Liver (tissue), 9 donors: ENCODE data around the gene SPTBN1. TPM values are rescaled to one million over a fixed set of nuclear protein-coding genes. Genes with fewer than 3 reads are reported as not detected.

Source experiments
- DNase-seq: peaks from one replicate; pipeline ENCODE4 v3.0.0-alpha.2; 2017; ENCODE audit warnings: low spot score
- H3K27ac ChIP-seq, 2 donors: one replicate each; pipeline ENCODE4 v1.7.0; 2013; ENCODE audit warnings: inconsistent platforms in 2 of 2, low read length in 2 of 2, control low read depth in 1 of 2, low read depth in 1 of 2, mild to moderate bottlenecking in 1 of 2
- H3K27me3 ChIP-seq, 4 donors: one replicate each; pipeline versions ENCODE4 v1.6.1 to v1.7.0; 2013; ENCODE audit warnings: low read length in 3 of 4, inconsistent platforms in 1 of 4, mild to moderate bottlenecking in 1 of 4, moderate library complexity in 1 of 4; ENCODE audit not compliant: control insufficient read depth in 4 of 4, insufficient read depth in 4 of 4
- H3K36me3 ChIP-seq, 4 donors: one replicate each; pipeline versions ENCODE4 v1.6.1 to v1.7.0; 2013; ENCODE audit warnings: low read length in 3 of 4, mild to moderate bottlenecking in 3 of 4, low read depth in 1 of 4, moderate library complexity in 1 of 4; ENCODE audit not compliant: control insufficient read depth in 4 of 4, insufficient read depth in 3 of 4
- H3K4me1 ChIP-seq, 4 donors: one replicate each; pipeline versions ENCODE4 v1.6.1 to v1.7.0; 2013; ENCODE audit warnings: low read length in 3 of 4, mild to moderate bottlenecking in 3 of 4, moderate library complexity in 1 of 4; ENCODE audit not compliant: control insufficient read depth in 4 of 4, insufficient read depth in 4 of 4
- H3K4me3 ChIP-seq, 3 donors: one replicate each; pipeline versions ENCODE4 v1.6.1 to v1.7.0; 2013; ENCODE audit warnings: low read length in 3 of 3, control low read depth in 1 of 3, low read depth in 1 of 3, mild to moderate bottlenecking in 1 of 3
- H3K9ac ChIP-seq, 2 donors: one replicate each; pipeline ENCODE4 v1.7.0; 2013; ENCODE audit warnings: low read length in 2 of 2, mild to moderate bottlenecking in 2 of 2, moderate library complexity in 2 of 2, control low read depth in 1 of 2, low read depth in 1 of 2
- H3K9me3 ChIP-seq, 4 donors: one replicate each; pipeline versions ENCODE4 v1.6.1 to v1.7.0; 2013; ENCODE audit warnings: low read length in 3 of 4; ENCODE audit not compliant: control insufficient read depth in 4 of 4
- HNF4A ChIP-seq, 2 donors: conservative IDR thresholded peaks; 2 replicates each; pipeline ENCODE4 v1.6.1; 2016; ENCODE audit warnings: antibody characterized with exemption in 2 of 2, mild to moderate bottlenecking in 2 of 2
- HNF4G ChIP-seq: IDR thresholded peaks from 2 replicates; pipeline ENCODE4 v1.6.1; 2016; ENCODE audit warnings: antibody characterized with exemption
- REST ChIP-seq: IDR thresholded peaks from 2 replicates; pipeline ENCODE4 v1.6.1; 2016; ENCODE audit warnings: antibody characterized with exemption, mild to moderate bottlenecking
- SP1 ChIP-seq: IDR thresholded peaks from 2 replicates; pipeline ENCODE4 v1.6.1; 2018; ENCODE audit warnings: antibody characterized with exemption, mild to moderate bottlenecking
- TAF1 ChIP-seq: conservative IDR thresholded peaks from 2 replicates; pipeline ENCODE4 v1.6.1; 2016; ENCODE audit warnings: antibody characterized with exemption, mild to moderate bottlenecking
- YY1 ChIP-seq: IDR thresholded peaks from 2 replicates; pipeline ENCODE4 v1.6.1; 2016; ENCODE audit warnings: antibody characterized with exemption, mild to moderate bottlenecking
- WGBS: extraction: QIAGEN DNeasy Blood & Tissue Kit; methylation state at CpG from one replicate; pipeline ENCODE4 v1.1.7; 2013; 5-methylcytosine and 5-hydroxymethylcytosine counted together
- polyA plus RNA-seq, 2 donors: library from polyadenylated mRNA; stranded (reverse) in 1 of 2; unstranded in 1 of 2; fragments of 200-250 nt in 1 of 2; fragments of >200 nt in 1 of 2; fragmentation: Nextera tagmentation in 1 of 2; extraction: Ambion mirVana in 1 of 2; gene quantifications; one replicate each; pipeline versions ENCODE4 v1.2.1 to v1.2.3, GENCODE V29; 2013 to 2015
- total RNA-seq, 2 donors: library from RNA; depleted of rRNA; stranded (reverse); fragments of >200 nt; gene quantifications; one replicate each; pipeline ENCODE4 v1.2.3, GENCODE V29; 2014
- TF ChIP-seq, protein P1 (sequence below): fragments of 150-350 bp; IDR thresholded peaks from 2 replicates; pipeline ENCODE4 v1.5.1; 2017; ENCODE audit warnings: improper control_type of control experiment, low read depth, low read length; ENCODE audit not compliant: missing input control
- donor health status: healthy.
- donor health status: healthy.
- donor health status: healthy.
- donor health status: healthy.
- donor health status: healthy.

The SPTBN1 gene
- total and polyA plus RNA-seq, 4 donors, result 44.8 to 191 (median 75.9) TPM

- TF ChIP-seq REST (no peak), TAF1 (no peak), YY1 (no peak)
Measured at GRCh38 chr2:54685263-54685775, 229.2 kb downstream of the SPTBN1 start (continued).

DNA sequence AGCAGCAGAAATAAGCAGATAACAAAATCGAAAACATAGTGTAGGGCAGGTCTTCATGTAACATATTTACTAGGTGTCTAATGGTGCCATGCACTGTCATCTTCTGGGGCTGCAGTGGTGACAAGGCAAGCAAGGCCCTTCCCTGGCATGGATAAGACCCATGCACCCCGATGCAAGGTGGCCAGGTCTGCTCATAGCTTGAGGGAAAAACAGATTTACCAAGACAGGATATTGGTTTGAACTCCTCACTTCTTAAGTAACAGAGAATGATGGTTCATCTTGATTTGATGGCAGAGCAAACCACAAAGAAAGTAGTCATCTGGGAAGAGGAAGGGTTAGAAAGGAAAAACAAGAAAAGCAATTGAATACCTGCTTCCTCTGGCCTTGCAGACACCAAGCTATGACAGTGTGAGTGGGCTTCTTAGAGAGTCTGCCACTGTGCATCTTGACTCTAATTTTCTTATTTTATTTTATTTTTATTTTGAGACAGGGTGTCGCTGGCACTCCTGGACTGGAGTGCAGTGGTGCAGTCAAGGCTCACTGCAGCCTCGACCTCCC is 231.5 kb downstream of the SPTBN1 start:
- WGBS, result 89% methylated on average over 4 of the region's 4 CpGs

More for the DNA sequence above, 231.5 kb downstream of the SPTBN1 start:
- Histone ChIP-seq H3K9ac (no peak overlapping the region), H3K4me1 (no peaks in the 10 kb centered on the region), H3K27me3 (no peaks in the 10 kb centered on the region), H3K36me3 (no peaks in the 10 kb centered on the region), H3K9me3 (no peaks in the 10 kb centered on the region), H3K4me3 (no peak overlapping the region), H3K27ac (no peak overlapping the region)
- no peak for DNase-seq
- TF ChIP-seq HNF4A (conservative IDR thresholded peaks at IDR 0.05) (no peak), SP1 (no peak), HNF4G (no peak), REST (no peak), TAF1 (no peak)
- TF ChIP-seq, protein P1, sequence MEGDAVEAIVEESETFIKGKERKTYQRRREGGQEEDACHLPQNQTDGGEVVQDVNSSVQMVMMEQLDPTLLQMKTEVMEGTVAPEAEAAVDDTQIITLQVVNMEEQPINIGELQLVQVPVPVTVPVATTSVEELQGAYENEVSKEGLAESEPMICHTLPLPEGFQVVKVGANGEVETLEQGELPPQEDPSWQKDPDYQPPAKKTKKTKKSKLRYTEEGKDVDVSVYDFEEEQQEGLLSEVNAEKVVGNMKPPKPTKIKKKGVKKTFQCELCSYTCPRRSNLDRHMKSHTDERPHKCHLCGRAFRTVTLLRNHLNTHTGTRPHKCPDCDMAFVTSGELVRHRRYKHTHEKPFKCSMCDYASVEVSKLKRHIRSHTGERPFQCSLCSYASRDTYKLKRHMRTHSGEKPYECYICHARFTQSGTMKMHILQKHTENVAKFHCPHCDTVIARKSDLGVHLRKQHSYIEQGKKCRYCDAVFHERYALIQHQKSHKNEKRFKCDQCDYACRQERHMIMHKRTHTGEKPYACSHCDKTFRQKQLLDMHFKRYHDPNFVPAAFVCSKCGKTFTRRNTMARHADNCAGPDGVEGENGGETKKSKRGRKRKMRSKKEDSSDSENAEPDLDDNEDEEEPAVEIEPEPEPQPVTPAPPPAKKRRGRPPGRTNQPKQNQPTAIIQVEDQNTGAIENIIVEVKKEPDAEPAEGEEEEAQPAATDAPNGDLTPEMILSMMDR, result no peak
